ENCODE data around the gene CPEB1. TPM values are rescaled to one million over a fixed set of nuclear protein-coding genes. Genes with fewer than 3 reads are reported as not detected.
"Not testable (repeated sequence)": the region's sequence is repeated elsewhere in the genome, so short reads cannot be mapped to it uniquely, and the experiment has no call there.

Gene CPEB1
- total and polyA plus RNA-seq, 4 donors = 0.42 to 4.0 (median 2.3) TPM

- DNase-seq (no peak), ATAC-seq (ENCODE audit: insufficient read depth, low FRiP score) (no peak)
- Histone ChIP-seq H3K9me3 (ENCODE audit: control insufficient read depth in 4 of 4, insufficient read depth in 3 of 4, low read length in 3 of 4) (no peaks in the 10 kb centered on the region), H3K27ac (ENCODE audit: low read depth in 1 of 2, low read length in 1 of 2) (no peak overlapping the region), H3K4me1 (ENCODE audit: control insufficient read depth in 5 of 5, insufficient read depth in 5 of 5, low read length in 5 of 5) (peaks cover 0 to 8% (median 3%) of the 10 kb centered on the region in 5 donors), H3K36me3 (ENCODE audit: control insufficient read depth in 4 of 4, insufficient read depth in 4 of 4, low read length in 4 of 4) (peaks cover 25 to 32% (median 27%) of the 10 kb centered on the region in 4 donors), H3K27me3 (ENCODE audit: control insufficient read depth in 3 of 3, insufficient read depth in 3 of 3, low read length in 2 of 3) (no peaks in the 10 kb centered on the region), H3K4me3 (no peak overlapping the region), H3K9ac (ENCODE audit: insufficient read depth in 1 of 2, low read length in 2 of 2) (no peak overlapping the region)
- 85 to 90% methylated on average over 9 of the region's 9 CpGs for WGBS, 2 donors
- TF ChIP-seq CTCF (IDR thresholded peaks at IDR 0.05; ENCODE audit: control extremely low read depth, extremely low read depth) = no peak
Measured at GRCh38 chr15:82535566-82536408, 111.4 kb downstream of the CPEB1 start.

GRCh38 chr15:82535151-82535550, 112.0 kb downstream of the CPEB1 start:
- H3K4me1 ChIP-seq (ENCODE audit: control insufficient read depth in 5 of 5, insufficient read depth in 5 of 5, low read length in 5 of 5); H3K27me3 ChIP-seq (ENCODE audit: control insufficient read depth in 3 of 3, insufficient read depth in 3 of 3, low read length in 2 of 3); H3K4me3 ChIP-seq; ATAC-seq (ENCODE audit: insufficient read depth, low FRiP score); H3K9me3 ChIP-seq (ENCODE audit: control insufficient read depth in 4 of 4, insufficient read depth in 3 of 4, low read length in 3 of 4); H3K27ac ChIP-seq (ENCODE audit: low read depth in 1 of 2, low read length in 1 of 2); H3K9ac ChIP-seq (ENCODE audit: insufficient read depth in 1 of 2, low read length in 2 of 2); DNase-seq: not testable (repeated sequence)
- peaks cover 25 to 32% (median 27%) of the 10 kb centered on the region in 4 donors for H3K36me3 ChIP-seq (ENCODE audit: control insufficient read depth in 4 of 4, insufficient read depth in 4 of 4, low read length in 4 of 4)
- WGBS, 2 donors = 96 to 97% methylated on average over 5 of the region's 5 CpGs

GRCh38 chr15:82534457-82534861, 112.7 kb downstream of the CPEB1 start:
- WGBS, 2 donors = 98 to 99% methylated on average over 3 of the region's 3 CpGs
- peaks cover 22 to 32% (median 27%) of the 10 kb centered on the region in 4 donors for H3K36me3 ChIP-seq (ENCODE audit: control insufficient read depth in 4 of 4, insufficient read depth in 4 of 4, low read length in 4 of 4)
- H3K9ac ChIP-seq (ENCODE audit: insufficient read depth in 1 of 2, low read length in 2 of 2); DNase-seq; ATAC-seq (ENCODE audit: insufficient read depth, low FRiP score); H3K27ac ChIP-seq (ENCODE audit: low read depth in 1 of 2, low read length in 1 of 2); H3K27me3 ChIP-seq (ENCODE audit: control insufficient read depth in 3 of 3, insufficient read depth in 3 of 3, low read length in 2 of 3); H3K4me3 ChIP-seq; H3K4me1 ChIP-seq (ENCODE audit: control insufficient read depth in 5 of 5, insufficient read depth in 5 of 5, low read length in 5 of 5); H3K9me3 ChIP-seq (ENCODE audit: control insufficient read depth in 4 of 4, insufficient read depth in 3 of 4, low read length in 3 of 4): not testable (repeated sequence)

GRCh38 chr15:82533801-82534200, 113.4 kb downstream of the CPEB1 start:
- Histone ChIP-seq H3K9me3 (ENCODE audit: control insufficient read depth in 4 of 4, insufficient read depth in 3 of 4, low read length in 3 of 4) (no peaks in the 10 kb centered on the region), H3K4me1 (ENCODE audit: control insufficient read depth in 5 of 5, insufficient read depth in 5 of 5, low read length in 5 of 5) (peaks cover 0 to 6% (median 3%) of the 10 kb centered on the region in 5 donors), H3K27me3 (ENCODE audit: control insufficient read depth in 3 of 3, insufficient read depth in 3 of 3, low read length in 2 of 3) (no peaks in the 10 kb centered on the region), H3K36me3 (ENCODE audit: control insufficient read depth in 4 of 4, insufficient read depth in 4 of 4, low read length in 4 of 4) (peaks cover 22 to 32% (median 24%) of the 10 kb centered on the region in 4 donors), H3K27ac (ENCODE audit: low read depth in 1 of 2, low read length in 1 of 2) (no peak overlapping the region), H3K9ac (ENCODE audit: insufficient read depth in 1 of 2, low read length in 2 of 2) (no peak overlapping the region), H3K4me3 (no peak overlapping the region)
- 97% methylated on average over 3 of the region's 3 CpGs for WGBS, 2 donors
- no peak for DNase-seq
- ATAC-seq (ENCODE audit: insufficient read depth, low FRiP score) = no peak
- no peak for TF ChIP-seq CTCF (IDR thresholded peaks at IDR 0.05; ENCODE audit: control extremely low read depth, extremely low read depth)
